Stimulated activated CD4-positive, alpha-beta T cell treated with anti-CD3 and anti-CD28 coated beads, Interleukin-4, amount 100 ng/mL, for 48 hours (primary cell): ENCODE data around the gene TOMM40.
"Not testable (repeated sequence)": the region's sequence is repeated elsewhere in the genome, so short reads cannot be mapped to it uniquely, and the experiment has no call there.

Experiments used
- DNase-seq, 2 donors: peaks; one replicate each; pipeline ENCODE4 v3.0.0-alpha.2; 2020; ENCODE audit warnings: low read depth in 2 of 2

The TOMM40 gene

GRCh38 chr19:44891016-44891882 is at the start of gene TOMM40:
TSS of gene TOMM40 (plus strand) at chr19:44891254. CDS start at chr19:44891416, 162 bp downstream.
- DNase-seq = peak; percentile 100

GRCh38 chr19:44845286-44845611 is 45.8 kb upstream of the TOMM40 start:
- no peak for DNase-seq

- peak; percentile 93 to 99 for DNase-seq
Measured at GRCh38 chr19:44845612-44846454, 45.2 kb upstream of the TOMM40 start, which contains the start of gene NECTIN2. TSS of gene NECTIN2 (plus strand) at chr19:44846297. CDS start at chr19:44846526, 229 bp downstream.

DNA sequence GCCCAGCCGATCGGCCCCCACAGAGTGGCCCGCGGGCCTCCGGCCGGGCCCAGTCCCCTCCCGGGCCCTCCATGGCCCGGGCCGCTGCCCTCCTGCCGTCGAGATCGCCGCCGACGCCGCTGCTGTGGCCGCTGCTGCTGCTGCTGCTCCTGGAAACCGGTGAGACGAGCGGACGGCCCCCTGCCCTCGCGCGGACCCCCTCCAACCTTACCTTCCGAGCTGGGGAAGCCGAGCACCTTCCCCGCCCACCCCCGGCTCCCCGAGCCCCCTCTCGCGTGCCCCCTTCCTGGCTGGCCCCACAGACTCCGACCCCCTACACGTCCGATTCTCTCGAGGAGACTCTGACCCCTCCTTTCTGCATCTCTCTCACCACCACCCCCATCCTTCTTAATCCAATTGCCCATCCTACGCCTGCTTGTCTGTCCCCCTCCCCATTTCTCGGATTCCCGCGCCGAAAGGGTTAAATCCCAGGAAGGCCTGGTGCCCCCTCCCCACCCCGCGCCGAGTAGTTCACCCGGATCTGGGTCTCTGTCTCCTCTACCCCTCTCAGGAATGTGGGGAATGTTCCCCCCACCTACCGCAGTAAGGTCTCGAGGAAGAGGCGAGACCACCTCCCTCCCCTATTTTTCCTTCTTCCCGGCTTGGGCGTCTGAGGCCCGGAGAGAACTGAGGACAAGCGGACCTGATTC is 44.5 kb upstream of the TOMM40 start:
- no peak for DNase-seq

GRCh38 chr19:44847144-44848035 is 43.7 kb upstream of the TOMM40 start:
- DNase-seq = no peak

- no peak for DNase-seq
Measured at GRCh38 chr19:44848036-44848811, 42.8 kb upstream of the TOMM40 start.

- no peak for DNase-seq
Measured at GRCh38 chr19:44848812-44849447, 42.1 kb upstream of the TOMM40 start.

GRCh38 chr19:44850641-44851109 is 40.4 kb upstream of the TOMM40 start:
- no peak for DNase-seq

- no peak for DNase-seq
Measured at GRCh38 chr19:44851427-44851826, 39.6 kb upstream of the TOMM40 start.

- DNase-seq = no peak
Measured at GRCh38 chr19:44855606-44856005, 35.4 kb upstream of the TOMM40 start.

DNA sequence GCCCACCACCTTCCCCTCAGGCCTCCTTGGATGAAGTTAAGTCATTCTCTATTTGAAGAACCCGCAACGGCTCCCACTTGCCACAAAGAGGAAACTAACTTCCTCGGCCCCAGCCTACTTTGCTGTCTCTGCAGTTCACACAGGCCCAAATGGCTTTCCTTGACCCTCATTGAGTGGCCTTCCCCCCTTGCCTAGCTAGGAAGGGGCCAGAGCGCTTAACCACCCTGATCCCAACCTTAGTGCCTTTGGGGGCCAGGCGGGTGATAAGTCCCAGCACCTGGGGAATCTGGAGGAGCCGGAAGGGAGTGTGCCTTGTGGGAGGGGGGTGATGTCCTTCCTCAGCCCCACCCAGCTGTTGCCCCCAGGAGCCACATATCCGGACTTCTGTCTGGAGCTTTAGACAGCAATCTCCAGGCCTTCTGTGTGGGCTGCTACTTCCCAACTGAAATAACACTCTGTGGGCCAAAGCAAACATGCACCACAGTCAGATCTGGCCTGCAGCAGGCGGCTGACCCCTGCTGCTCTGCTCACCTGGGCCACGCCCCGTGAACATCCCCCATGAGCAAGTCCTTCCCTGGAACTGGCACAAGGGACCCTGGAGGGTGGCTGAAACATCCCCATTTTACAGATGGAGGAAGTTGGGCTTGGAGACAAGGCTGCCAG is 34.5 kb upstream of the TOMM40 start:
- DNase-seq = no peak

DNA sequence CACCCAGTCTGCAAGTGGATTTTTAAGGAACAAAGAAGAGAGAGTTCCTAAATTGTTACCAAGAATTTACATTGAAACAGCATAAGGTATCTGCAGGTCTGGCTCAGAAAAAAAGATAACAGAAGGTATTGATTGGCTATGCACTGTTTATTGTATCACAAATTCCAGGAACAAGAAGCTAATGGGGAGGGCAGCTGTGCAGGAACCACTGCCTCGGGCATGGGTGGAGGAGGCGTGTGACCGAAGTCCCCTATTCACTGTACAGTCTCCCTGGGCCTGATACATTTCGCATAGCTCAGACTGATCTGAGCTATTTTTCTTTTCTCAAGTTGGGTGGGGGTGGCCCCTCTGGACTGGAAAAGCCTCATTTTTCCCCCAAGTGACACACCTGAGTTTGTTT is 33.2 kb upstream of the TOMM40 start:
- no peak for DNase-seq

DNA sequence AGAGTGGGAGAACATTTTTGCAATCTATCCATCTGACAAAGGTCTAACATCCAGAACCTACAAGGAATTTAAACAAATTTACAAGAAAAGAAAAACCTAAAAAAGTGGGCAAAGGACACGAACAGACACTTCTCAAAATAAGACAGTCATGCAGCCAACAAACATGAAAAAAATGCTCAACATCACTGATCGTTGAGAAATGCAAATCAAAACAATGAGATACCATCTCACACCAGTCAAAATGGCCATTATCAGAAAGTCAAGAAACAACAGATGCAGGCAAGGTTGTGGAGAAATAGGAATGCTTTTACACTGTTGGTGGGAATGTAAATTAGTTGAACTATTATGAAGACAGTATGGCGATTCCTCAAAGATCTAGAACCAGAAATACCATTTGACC is 29.5 kb upstream of the TOMM40 start:
- not testable (repeated sequence) for DNase-seq

GRCh38 chr19:44863990-44864389 is 27.1 kb upstream of the TOMM40 start:
- no peak for DNase-seq

DNA sequence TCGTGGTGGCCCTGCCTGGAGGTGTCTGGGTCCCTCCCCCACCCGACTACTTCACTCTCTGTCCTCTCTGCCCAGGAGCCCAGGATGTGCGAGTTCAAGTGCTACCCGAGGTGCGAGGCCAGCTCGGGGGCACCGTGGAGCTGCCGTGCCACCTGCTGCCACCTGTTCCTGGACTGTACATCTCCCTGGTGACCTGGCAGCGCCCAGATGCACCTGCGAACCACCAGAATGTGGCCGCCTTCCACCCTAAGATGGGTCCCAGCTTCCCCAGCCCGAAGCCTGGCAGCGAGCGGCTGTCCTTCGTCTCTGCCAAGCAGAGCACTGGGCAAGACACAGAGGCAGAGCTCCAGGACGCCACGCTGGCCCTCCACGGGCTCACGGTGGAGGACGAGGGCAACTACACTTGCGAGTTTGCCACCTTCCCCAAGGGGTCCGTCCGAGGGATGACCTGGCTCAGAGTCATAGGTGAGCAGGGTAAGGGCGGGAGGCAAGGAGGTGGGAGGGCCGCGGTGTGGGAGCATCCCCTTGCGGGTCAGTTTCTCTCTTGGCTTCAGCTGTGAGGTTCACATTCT is 25.8 kb upstream of the TOMM40 start:
- DNase-seq = no peak

DNA sequence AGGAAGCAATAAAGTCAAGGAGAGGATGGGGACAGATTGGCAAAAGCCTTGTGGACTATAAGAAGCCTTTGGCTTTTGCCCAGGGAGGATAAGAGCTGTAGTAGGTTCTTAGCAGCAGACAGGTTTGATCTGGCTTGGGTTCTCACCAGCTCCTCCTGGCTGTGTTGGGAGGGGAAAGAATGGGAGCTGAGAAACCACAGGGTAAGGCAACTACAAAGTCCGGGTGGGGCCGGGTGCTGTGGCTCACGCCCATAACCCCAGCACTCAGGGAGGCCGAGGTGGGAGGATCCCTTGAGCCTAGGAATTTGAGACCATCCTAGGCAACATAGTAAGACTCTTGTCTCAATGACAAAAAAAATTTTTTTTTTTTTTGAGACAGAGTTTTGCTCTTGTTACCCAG is 24.4 kb upstream of the TOMM40 start:
- no peak for DNase-seq

DNA sequence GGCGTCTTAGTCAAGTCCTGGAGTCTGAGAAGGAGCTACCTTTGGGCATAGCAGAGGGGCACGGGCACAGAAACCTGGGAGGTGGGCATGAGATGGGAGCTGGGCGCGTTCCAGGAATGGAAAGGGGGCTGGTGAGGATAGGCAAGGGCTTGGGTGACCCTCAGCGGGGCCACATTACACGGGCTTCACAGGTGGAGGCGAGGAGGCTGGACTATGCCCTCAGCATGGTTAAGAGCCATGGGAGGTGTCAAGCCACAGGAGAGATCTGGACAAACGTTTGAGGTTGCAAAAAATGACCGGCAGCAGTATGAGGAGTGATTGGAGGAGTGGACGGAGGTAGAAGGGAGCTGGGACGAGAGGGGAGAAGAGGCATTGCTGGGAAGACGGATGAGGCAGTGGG is 23.5 kb upstream of the TOMM40 start:
- no peak for DNase-seq

GRCh38 chr19:44869733-44870470 is 21.2 kb upstream of the TOMM40 start:
- no peak for DNase-seq
